Esophagus mucosa (tissue), 1 donor: ENCODE results near the gene KLHDC8A. TPM values are rescaled to one million over a fixed set of nuclear protein-coding genes. Genes with fewer than 3 reads are reported as not detected.

Experiments used
- ATAC-seq: fragments of 200-7000 bp; cut with Tn5 transposase; one replicate; pipeline ENCODE4 v1.9.1; 2020
- total RNA-seq: library from RNA; stranded (reverse); gene quantifications from one replicate; pipeline ENCODE4 v1.2.4, GENCODE V29; 2023
- donor health status: DM: yes; HTN: yes; CAD: no.

KLHDC8A gene
- total RNA-seq, 1 donor from 2014 or later = 3.1 TPM

- ATAC-seq = peak; percentile 26
Measured at GRCh38 chr1:205344066-205344928, 12.4 kb downstream of the KLHDC8A start.

DNA sequence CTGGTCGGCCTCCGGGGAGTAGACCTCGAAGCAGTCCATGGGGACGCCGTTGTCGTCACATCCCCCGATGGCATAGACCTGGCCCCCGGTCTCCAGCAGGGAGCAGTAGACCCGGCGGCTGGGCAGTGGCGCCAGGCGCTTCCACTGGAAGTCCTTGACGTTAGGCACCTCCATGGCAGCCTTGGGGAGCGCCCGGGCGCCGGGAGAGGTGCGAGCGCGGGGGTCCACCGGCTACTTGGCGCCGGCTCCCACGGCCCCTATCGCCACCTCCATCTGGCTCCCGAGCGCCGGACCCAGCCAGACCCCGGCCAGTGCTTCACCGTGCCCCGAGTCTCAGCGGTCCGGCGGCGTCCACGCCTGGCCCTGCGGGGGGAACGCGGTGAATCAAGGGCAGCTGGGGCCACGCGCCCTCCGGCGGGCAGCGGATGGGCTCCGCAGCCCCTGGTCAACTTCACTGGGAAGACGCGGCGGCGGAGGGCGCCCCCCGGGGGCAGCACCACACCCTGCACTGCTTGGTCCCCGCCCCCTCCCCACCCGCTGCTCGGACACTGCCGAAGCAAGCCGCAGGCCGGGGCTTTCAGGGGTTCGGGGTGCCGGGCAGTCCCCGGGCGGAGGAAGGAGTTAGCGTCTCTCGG is 13.2 kb downstream of the KLHDC8A start:
- ATAC-seq = no peak

- ATAC-seq = no peak
Measured at GRCh38 chr1:205342986-205343385, 13.7 kb downstream of the KLHDC8A start.

DNA sequence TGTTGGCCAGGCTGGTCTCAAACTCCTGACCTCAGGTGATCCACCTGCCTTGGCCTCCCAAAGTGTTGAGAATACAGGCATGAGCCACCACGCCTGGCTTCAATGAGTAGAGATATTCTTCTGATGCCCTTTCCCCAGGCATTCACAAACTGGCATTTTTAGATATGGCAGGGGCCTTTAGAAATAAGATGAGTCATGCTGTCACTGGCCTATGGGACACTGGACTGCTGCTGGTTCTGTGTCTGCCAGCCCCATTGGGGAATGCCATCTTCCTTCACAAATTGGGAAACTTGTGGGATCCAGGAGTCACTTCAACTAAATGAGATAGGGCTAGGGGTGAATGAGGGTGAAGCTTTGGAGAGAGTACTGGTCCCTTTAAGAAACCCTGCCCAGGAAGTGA is 16.0 kb downstream of the KLHDC8A start:
- ATAC-seq = no peak

DNA sequence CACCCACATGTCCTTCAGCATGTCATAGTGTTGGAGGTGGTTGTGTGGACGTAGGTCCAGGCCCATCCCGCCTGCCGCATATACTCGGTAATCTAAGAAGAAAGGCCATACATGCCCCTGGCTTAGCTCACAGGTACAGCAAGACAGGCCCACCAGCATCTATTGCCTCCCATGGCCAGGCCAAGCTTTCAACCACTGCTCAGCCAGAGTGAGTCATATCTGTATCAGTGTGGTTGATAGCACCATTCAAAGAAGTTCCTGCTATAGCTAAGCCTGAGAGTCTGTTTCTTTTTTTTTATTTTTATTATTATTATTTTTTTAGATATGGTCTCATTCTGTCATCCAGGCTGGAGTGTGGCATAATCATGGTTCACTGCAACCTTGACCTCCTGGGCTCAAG is 17.0 kb downstream of the KLHDC8A start:
- no peak for ATAC-seq

DNA sequence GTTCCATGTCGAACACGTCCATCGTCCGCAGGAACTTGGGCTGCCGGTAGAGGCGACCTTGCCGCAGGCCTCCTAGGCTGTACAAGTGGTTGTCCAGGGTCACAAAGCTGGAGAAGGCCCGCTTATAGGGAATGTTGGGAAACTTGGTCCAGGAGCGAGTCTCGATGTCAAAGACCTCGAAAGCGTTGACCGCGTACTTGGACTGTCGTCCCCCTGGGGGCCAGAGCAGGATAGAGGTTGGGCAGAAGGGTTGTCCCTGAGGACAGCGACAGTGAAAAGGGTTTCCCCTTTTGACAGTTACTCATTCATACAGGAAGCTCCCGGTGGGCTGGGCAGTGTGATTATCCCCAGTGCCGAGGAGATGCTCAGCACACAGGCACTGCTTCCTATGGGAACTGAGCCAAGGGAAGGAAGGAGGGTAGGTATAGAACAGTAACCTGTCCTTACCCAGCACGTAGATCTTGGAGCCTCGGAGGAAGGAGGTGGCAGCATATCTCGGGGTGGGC is 17.5 kb downstream of the KLHDC8A start:
- ATAC-seq = no peak

- ATAC-seq = no peak
Measured at GRCh38 chr1:205338011-205338410, 18.7 kb downstream of the KLHDC8A start.

- no peak for ATAC-seq
Measured at GRCh38 chr1:205337481-205337880, 19.2 kb downstream of the KLHDC8A start.

DNA sequence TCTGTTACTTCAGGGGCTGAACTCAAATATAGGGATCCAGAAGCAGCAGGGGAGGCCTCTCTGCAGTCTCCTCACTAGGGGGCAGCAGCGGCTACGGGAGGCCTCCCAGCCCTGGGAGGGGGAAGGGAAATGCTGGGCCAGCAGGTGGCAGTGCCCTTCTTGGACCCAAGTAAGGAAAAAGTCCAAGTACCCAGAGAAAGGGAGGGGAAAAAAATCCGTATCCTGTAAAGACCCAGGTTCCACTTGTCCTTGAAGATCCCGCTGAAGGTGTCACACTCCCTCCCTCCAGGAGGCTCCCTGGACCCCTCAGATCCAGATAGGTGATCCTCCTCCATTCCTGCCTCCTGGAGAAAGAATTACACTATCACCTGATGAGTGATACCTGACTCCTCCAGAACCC is 21.0 kb downstream of the KLHDC8A start:
- peak; percentile 87 for ATAC-seq

- ATAC-seq = no peak
Measured at GRCh38 chr1:205332015-205332791, 24.5 kb downstream of the KLHDC8A start.

GRCh38 chr1:205330150-205330549 is 26.6 kb downstream of the KLHDC8A start:
- no peak for ATAC-seq

DNA sequence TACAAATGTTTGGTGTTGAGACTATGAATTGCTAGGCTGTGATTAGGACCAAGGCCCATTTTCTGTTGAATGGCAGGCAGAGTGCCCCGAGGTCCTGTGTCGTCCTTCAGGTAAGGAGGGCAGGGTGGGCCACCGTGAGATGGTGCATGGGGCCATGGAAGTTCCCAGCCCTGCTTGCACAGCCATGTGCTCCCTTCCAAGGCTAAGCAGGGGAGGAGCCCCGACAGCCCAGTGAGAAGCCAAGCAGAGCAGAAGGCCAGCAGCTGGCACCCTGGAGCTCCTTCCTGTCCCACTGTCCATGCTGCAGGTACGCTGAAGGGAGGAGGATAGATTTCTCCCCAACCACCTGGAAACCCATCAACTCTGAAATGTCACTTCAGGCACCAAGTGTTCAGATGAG is 27.0 kb downstream of the KLHDC8A start:
- no peak for ATAC-seq

- no peak for ATAC-seq
Measured at GRCh38 chr1:205328476-205328875, 28.2 kb downstream of the KLHDC8A start.

- no peak for ATAC-seq
Measured at GRCh38 chr1:205326812-205327466, 29.8 kb downstream of the KLHDC8A start.

- peak; percentile 43 for ATAC-seq
Measured at GRCh38 chr1:205325334-205325884, 31.3 kb downstream of the KLHDC8A start.

- ATAC-seq = no peak
Measured at GRCh38 chr1:205324781-205325180, 31.9 kb downstream of the KLHDC8A start.

DNA sequence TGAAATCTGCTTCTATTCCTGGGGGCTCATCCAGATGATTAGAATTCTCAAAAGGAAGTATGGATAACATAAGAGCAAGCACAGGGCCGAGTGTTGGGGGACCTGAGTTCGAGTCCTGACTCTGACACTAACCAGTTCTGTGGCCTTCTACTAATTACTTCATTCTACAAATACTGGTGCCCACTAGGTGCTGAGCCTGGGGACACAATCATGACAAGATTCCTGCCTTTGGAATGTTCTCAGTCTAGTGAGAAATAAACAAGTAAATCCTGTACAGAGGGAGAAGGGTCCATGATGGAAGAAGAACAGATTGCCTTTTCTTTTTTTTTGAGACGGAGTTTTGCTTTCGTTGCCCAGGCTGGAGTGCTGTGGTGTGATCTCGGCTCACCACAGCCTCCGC is 32.9 kb downstream of the KLHDC8A start:
- no peak for ATAC-seq

GRCh38 chr1:205321959-205322283 is 34.8 kb downstream of the KLHDC8A start:
- ATAC-seq = no peak

- ATAC-seq = peak; percentile 84
Measured at GRCh38 chr1:205321162-205321958, 35.4 kb downstream of the KLHDC8A start, which contains the start of gene NUAK2. Gene NUAK2, minus strand, starts transcription at chr1:205321745. Its CDS starts 117 bp downstream, at chr1:205321628.

- peak; percentile 59 for ATAC-seq
Measured at GRCh38 chr1:205319081-205320018, 37.4 kb downstream of the KLHDC8A start.
